ENCODE measurements around the gene CCM2.
A peak's percentile ranks its signal among the peaks of the same experiment; 100 is the strongest.

The CCM2 gene

DNA sequence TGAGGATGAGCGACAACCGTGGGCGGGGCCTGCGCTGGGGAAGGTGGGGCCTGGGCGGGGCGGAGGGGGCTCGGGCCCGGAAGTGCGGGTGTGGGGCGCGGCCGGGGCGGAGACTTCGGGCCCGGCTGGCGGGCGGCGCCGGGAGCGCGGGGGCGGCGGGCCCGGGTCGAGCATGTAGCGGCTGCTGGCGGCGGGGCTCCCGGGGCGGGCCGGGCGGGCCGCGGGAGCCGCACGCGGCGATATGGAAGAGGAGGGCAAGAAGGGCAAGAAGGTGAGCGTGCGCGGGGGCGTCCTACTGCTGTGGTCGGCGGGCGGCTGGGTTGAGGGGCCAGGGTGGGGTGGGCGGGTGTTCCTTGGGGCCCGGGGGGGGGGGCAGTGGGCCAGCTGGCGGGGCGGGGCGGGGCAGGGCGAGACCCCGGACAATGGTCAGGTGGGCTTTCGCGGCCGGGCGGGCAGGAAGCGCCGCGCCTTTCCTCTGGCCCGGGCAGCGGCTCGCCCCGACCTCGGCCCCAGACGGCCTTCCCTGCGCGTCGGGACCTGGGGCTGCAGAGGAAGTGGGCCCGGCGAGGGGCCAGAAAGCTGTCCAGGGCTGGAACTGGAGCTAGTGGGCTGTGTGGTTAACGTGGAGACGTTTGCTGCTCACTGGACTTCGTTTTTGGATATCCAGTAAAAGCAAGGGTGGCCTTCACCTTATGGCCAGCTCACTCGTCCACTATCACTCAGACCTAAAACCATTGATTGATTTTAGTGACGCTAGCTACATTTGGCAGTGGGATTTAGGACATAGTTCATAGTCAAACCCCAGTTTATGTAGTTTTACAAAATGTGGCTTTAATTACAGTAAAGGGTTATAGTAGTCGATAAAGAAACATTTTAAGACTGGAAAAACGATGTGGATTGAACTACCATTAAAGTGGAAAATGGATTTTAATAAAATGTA is at the start of gene CCM2:
Gene CCM2 (plus strand): TSS at position 109 of the 940 bp plus-strand sequence. CDS start 133 bp downstream, at position 242.
- peak in 1 of 2 donors; percentile 29 for DNase-seq

DNA sequence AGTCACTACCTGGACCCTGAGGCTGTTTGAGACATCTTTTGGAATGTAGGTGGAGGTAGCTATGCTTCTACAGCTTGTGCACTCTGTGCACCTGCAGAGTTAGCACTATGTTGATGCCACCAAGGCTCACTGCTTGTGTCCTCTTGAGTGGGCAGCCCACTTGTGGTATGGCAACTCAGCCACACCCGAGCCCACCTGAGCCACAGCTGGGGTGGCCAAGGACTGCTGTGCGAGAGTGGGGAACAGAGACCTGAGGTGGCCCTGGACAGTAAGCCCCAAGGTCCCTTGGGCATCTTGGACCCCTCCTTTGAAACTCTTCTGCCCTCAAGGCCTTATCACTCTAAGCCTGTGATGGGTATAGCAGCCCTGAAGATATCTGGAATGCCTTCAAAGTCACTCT is 46.8 kb upstream of the CCM2 start:
- DNase-seq: no peak

DNA sequence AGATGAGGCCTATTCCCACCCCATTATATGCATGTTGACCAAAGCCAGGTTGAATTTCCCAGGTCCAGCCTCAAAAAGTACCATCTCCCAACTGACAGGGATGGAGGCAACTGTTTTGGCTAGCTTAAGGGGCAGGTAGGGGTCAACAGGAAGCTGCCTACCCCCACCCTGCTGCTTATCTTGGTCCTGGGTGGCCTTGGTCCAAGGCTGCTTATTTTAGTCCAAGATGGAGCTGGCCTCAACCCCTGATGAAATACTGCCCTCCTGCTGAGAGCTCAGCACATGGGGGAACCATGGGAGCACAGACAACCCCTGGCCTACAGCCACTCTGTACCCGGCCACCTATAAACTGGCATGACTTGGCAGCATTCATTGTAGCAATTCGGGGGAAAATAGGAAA is 44.3 kb upstream of the CCM2 start:
- no peak for DNase-seq

DNA sequence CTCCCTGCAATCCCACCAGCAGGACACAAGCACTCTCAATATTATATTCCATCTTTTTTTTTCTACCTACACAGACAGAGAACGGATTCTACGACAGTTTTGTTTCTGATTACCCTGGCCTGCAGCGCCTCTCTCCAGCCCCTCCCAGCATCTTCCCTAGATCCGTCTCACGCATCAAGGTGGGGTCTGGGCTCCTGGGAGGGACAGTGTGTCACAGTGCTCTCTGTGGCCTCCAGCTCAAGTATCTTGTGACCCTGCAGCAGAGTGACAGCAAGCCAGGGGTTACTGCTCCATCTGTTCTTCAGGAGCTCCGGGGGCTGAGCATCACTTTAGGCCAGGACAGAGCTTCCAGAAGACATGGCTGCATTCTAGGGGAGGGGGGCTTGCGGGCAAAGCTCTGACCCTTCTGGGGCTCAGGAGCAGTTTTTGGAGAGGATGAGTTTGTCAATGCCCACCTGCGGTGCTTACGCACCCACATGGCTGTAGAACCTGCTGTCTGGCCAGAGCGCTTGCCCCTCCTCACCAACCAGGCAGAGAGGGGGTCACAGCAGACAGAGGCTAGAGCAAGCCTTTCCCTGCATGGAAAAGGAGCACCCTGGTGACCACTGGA is 43.7 kb upstream of the CCM2 start:
- no peak for DNase-seq

DNA sequence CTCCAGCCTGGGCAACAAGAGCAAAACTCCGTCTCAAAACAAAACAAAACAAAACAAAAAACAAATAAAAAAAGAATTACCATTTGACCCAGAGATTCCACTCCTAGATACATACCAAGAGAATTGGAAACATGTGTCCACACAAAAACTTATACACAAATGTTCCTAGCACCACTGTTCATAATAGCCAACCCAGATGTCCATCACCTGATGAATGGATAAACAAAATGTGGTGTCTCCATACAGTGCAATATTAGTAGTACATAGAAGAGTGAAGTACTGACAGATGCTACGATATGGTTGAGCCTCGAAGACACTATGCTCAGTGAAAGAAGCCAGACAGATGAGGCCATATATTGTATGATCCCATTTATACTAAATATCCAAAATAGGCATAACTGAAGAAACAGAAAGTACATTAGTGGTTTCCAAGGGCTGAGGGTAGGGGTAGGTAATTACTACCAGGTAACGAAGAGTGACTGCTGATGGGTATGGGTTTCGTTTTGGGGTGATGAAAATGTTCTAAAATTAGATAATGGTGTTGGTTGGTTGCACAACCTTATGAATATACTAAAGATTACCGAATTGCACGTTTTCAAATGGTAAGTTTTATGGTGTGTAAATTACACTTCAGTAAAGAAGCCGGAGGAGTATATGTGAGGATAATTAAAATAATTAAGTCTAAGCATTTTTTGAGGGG is 41.2 kb upstream of the CCM2 start:
- DNase-seq: no peak

DNA sequence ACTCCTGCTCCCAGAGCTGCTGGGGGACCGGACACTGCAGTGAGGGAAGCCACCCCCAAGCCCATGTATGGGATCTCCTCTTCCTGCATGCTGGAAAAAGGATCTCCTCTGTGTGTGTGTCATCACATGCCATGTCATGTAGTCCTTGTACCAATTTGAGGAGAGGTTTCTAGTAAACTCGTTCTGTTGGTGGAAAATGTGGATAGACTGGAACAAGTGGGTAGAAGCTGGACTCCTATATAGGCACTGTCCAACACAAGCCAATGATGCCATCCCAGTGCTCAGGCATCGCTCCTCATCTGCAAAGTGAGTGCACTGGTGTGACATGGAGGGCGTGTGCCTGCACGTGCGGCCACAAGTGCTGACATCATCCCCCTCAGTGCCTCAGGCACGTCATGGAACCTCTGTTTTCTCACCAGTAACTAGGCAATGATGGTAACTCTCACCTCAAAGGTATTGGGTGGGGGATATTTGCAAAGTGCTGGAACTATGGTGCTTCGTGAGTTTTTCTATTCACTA is 40.5 kb upstream of the CCM2 start:
- DNase-seq: peak; percentile 55 to 79

DNA sequence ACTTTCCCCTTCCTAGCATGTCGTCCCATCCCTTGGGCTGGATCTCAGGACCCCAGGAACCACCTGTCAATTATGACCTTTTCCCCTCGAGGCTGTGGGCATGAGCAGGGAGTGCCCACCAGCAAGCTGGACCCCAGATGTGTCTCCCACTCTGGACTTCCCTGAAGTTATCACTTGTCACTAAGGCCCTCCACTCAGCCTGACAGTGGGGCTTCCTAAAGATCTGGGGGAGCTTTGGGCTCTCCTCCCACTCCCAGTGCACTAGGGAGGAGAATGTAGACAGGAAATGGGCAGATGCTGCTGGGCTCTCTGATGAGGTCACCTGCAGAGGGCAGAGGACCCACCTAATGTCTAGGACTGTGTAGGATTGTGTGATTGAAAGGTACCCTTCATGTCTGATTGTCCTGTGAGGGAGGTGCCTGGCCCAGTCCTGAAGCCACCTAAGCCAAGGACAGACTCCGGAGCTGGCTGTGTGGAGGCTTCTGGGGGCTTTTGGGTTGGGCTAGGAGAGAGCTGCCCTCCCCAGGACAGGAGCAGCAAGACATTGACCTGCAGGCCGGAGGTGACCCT is 39.9 kb upstream of the CCM2 start:
- no peak for DNase-seq

DNA sequence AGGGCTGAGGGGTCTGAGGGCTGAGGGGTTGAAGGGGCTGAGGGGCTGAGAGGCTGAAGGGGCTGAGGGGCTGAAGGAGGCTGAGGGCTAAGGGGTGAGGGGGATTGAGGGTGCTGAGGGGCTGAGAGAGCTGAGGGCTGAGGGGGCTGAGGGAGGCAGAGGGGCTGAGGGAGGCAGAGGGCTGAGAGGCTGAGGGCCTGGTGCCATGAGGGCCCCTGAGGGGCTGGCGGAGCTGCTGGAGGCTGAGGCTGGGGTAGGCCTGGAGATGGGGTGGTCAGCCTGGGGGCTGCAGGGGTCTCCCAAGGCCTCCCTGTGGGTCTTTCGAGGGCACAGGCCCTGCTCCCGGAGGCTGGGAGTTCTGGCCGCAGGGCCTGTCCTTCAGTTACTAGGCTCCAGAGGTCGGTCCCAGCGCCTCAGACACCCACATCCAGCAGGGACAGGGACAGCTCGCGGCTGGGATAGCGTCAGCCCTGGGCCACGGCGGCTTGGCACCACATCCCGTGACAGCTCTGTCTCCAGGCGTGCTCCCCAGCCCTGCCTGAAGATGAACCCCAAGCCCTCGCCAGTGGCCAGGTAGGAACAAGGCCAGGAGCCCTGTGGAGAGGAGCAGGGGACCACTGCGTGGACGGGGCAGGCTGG is 38.0 kb upstream of the CCM2 start:
- no peak for DNase-seq

DNA sequence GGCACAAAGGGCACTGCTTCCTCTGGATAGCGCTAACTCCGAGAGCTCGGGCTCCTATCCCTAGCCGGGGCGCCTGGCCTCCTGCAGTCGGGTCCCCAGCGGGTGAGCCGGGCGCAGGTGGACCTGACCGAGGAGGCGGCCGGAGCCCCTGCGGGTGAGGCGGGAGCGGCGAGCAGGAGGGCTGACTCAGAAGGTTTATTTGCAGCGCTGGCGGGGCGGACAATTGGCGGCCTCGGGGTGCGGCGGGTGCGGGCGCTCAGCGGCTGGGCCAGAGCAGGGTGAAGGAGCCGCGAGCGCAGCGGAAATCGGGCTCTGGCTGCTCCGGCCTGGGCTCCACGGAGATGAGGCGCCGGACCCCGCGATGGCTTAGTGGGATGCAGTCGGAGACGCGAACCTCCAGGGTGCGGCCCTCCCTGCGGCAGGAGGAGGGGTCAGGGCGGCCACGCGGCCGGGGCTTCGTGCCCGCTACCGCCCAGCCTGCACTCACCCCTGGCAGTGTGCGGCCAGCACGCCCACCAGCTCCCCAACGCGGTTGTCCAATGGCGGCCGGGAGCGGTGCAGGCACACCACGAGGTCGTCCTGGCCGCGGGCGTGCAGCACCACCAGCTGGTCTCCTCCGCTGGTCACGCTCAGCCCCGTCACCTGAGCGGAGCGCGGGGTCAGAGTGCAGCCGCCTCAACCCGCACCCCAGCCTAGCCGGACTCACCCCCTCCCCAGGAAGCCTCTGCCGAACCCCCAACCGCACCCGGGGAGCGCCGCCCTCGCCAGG is 37.3 kb upstream of the CCM2 start:
- no peak for DNase-seq

DNA sequence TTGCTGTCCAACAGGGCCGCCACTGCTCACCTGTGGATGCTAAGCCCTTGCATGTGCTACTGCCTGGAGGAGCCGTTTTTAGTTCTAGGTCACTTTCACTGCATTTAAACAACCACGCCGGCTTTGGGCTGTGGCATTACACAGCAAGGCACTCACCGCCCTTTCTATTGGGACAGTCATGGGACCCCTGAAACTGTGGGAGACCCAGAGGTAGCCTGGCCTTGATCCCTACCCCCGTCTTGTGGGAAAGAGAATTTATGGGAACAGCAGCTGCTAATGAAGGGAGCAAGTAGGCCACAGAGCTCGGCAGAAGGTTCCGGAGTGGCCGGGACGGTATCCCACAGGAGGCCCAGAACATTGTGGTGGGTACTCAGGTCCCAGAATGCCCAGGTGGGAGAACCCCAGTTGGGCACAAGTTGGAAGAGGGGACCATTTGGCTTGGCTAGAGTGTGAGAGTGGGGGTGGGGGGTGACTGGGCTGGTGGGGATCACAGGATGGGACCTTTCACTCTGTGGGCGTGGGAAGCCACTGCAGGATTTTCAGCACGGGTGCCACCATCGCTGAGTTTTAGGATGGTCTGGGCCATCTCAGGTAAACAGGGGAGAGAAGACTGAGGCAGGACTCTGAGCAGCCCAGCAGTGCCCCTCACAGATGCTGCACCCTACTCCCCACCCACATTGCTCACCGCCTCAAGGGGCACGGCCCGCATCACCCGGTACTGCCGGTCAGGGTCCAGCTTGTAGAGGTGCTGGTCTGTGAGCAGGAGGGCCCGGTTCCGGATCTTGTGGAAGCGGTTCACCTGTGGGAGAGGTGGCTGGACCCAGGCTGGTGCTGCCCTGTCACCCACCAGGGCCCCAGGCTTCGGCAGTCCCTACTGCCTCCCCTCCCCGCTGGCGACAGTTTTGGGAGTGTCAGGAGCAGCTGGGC is 36.4 kb upstream of the CCM2 start:
- DNase-seq: no peak

DNA sequence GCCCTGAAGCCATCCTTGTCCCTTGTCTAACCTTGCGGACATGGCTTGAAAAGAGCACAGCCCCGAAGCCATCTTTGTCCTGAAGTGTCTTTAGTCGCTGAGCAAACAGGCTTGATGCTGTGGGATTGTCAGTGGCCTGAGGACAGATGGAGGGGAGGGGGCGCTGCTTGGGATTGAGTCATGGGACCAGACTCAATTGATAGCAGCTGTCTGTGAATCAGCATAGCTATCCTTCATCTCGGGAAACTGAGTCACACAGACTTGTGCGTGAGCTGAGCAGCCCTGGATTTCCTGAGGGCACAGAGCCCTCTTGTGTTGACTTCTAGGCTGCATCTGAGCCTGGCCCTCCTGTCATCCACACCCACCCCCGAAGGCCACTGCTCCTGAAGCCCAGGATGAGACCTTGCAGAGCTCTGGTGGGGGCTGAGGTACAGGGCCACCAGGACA is 35.6 kb upstream of the CCM2 start:
- DNase-seq: no peak

DNA sequence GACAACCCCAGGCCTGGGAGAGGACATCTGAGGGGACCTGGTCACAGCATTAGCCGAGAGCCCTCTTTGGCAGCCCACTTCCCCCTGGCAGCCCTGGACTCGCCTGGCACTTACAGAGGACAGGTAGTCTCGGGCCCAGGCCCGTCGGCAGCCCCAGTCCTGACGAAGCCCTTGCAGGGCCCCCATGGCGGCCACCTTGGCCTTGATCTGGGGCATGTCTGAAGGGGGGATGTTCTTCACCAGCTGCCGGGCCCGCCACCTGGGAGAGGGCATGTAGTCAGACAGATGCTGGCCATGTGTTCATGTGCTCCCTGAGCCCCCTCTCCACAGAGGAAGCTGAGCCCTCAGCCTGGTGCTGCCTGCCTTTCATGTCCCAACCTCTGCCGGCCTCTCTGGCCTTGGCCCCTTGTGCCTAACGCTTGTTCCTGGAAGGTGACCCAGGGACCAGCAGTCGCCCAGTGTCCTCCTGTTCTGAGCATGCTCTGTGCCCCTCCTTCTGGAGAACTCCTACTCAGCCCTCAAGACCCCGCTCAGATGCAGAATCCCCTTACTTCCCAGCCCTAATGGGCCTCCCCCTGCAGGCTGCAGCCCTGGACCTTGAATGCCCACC is 35.1 kb upstream of the CCM2 start:
- DNase-seq: no peak

DNA sequence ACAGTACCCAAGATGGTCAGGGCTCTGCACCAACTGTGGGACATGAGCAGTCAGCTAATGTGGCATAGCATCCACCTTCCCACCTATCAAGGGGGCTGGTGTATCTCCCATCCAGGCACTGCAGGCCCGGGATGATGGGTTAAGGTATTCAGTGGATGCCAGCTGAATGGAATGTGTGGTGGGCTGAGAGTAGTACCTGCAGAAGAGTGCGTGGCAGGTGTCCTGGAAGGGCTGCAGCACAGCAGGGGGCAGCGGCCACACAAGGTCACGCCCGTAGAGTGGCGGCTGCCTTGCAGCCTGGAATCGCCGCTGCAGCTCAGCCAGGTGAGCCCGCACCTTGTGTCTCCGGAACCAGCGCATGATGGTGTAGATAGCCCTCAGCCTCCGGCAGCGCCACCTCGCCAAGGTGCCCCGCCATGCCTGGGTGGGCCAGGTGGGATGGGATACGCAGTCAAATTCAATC is 34.5 kb upstream of the CCM2 start:
- DNase-seq: no peak

DNA sequence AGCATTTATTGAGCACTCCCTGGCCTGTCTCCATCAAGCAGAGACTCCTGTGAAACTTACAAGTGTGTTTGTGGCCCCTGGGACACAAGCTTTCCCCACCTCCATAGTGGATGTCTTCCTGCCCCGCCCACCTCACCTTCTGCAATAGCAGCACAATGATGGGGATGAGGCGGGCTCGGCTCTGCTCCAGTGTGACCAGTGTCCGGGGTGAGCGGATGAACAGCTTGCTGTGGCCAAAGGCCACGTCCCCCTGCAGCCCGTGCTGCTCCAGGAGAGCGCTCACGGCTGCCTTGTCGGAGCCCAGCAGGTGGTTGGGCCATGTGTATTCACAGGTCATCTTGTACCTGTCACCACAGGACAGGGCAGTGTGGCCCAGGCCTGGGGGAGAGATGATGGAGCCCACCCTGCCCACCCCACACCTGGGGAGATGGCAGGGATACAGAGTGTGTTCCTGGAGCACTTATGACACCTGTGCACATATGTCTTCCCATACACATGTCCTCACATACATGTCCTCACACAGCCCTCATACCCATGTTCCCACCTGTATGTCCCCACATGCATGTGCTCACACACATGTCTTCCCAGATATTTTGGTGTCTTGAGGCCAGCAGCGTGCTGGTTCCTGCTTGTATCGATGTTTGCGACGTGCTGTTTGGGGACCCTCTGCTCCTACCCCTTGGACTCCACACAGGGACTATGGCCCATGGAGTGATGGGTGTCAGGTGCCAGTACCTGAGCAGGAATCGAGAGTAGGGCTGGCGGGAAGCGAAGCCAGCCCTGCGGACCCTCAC is 33.9 kb upstream of the CCM2 start:
- no peak for DNase-seq

DNA sequence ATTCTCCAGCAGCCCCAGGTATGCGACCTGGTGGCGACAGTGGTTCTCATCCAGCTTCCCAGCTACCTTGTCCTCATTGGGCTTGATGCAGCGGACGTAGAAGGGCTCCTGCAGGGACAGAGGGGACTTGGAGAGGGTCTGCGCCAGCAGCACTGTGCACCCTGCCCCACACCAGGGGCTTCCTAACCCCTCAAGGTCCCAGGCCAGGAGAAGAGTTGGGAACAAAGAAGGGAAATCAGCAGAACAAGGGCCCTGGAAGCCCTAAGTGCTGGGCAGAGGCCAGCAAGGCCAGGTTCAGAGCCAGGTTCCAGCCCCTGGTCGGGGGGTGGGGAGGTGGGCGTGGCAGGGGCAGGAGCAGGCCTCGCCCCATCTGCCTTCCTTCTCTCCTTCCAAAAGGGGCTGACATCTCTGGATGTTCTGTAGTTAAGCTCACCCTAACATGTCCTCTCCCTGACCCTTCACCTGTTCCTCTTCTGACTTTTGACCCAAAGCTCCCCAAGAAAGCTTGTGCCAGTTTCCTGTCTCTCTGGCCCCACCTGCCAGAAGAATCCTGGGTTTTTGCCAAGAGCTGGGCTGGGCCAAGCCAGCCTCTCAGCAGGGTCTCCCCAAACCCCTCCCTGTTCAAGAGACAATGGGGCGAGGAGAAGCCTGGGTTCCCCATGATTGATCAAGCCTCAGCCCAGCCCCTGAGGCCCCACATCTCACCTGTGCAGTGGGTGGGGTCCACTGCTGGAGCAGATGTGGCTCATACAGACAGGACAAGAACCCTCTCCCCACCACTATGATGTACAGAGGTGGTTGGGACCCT is 33.1 kb upstream of the CCM2 start:
- DNase-seq: no peak

DNA sequence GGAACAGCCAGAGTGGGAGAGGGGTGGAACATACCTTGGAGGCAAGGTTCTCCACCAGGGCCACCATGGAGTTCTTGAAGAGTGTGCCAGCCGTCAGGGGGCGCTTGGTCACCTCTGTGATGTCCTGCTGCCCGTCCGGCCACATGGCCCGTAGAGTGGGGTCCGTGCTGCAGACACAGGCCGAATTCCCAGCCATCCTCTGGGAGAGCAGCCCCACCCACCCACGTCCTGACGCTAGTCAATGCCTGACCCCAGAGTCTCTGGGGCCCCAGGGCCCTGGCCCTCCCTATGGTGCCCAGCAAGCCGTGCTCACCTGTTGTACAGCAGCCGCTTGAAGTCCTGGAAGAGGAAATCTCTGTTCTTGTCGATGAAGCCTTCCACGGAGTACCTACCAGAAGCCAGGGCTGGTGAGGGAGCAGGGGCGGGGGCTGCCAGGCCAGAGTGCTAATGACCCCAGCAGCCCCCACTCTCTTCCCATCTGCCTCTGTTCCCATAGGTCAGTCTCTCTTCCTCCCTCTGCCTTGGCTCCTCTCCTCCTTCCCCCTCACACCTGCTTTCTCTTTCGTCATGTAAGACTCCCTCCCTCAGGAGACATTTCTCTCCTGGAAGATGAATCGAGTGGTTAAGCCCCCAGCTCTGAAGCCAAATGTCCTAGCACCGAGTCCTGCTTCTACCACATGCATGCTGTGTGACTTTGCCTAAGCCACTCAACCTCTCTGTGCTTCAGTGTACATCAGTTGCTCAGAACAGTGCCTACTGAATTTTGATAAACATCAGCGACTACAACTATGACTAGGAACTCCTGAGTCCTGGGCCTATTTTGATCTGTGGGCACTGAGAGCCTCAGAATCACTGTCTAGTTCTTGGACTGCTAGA is 32.2 kb upstream of the CCM2 start:
- DNase-seq: no peak

DNA sequence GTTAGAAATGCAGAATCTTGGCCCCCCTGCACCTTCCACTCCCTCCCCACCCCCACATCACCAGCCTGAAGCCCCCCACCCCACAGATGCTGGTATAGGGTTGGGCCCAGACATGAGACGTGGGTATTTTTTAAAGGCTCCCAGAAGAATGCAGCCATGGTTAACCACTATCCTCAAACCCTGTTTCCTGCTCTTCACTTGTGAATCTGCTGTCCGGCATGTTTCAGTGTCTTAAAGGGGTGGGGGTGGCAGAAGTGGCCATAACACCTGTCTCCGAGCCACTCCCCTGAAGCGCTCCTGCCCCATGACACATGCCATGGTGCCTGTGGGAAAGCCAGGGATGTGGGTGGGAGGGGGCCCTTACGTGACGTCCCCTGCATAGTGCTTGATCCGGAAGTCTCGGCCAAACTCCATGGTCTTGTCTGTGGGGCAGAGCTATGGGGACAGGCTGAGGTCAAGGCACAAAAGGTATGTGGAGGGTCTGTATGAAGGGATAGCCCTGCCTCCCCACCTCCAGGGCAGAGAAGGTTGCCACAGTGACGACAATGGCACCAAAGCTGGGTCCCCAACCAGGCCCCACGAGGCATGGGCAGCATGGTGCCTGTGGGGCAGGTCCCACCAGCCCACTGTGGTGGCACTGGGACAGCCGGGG is 30.8 kb upstream of the CCM2 start:
- DNase-seq: no peak

Measured in CD4-positive, alpha-beta T cell treated with Interleukin-1 beta for 1 hour (primary cell).